Bronchial epithelial cell (primary cell): Measurements from ENCODE around the gene ARFGEF3. TPM values are rescaled to one million over a fixed set of nuclear protein-coding genes. Genes with fewer than 3 reads are reported as not detected.

ENCODE experiments used
- DNase-seq: peaks from one replicate; pipeline ENCODE4 v3.0.0-alpha.2; 2010; ENCODE audit warnings: low read depth
- FAIRE-seq: peaks from 2 replicates; lab custom pipeline; 2011; peaks lifted over from hg19 to GRCh38; lab: Jason Lieb, UNC
- H3K27me3 ChIP-seq: 2 replicates; pipeline ENCODE4 v1.5.1; 2011; ENCODE audit warnings: low read length; ENCODE audit not compliant: control insufficient read depth, insufficient read depth
- H3K36me3 ChIP-seq: 2 replicates; pipeline ENCODE4 v1.5.1; 2011; ENCODE audit warnings: low read length; ENCODE audit not compliant: control insufficient read depth, insufficient read depth
- H3K4me3 ChIP-seq: 2 replicates; pipeline ENCODE4 v1.5.1; 2011; ENCODE audit warnings: mild to moderate bottlenecking, low read depth, low read length, control low read depth
- CTCF ChIP-seq: IDR thresholded peaks from 2 replicates; pipeline ENCODE4 v1.5.1; 2011; ENCODE audit warnings: mild to moderate bottlenecking, moderate library complexity, low read length, control low read depth, inconsistent platforms; ENCODE audit not compliant: insufficient read depth, severe bottlenecking
- total RNA-seq: library from RNA; depleted of rRNA; stranded (reverse); fragments of >200 nt; gene quantifications from 2 replicates; pipeline ENCODE4 v1.2.1, GENCODE V29; 2014

The ARFGEF3 gene
- total RNA-seq, 1 donor from 2014 or later = 10.3 TPM

GRCh38 chr6:138258197-138258596, 96.5 kb downstream of the ARFGEF3 start:
- no peak for TF ChIP-seq CTCF
- FAIRE-seq (no peak), DNase-seq (no peak)
- H3K4me3 ChIP-seq = no peak overlapping the region
- H3K36me3 ChIP-seq = no peaks in the 10 kb centered on the region
- H3K27me3 ChIP-seq = no peaks in the 10 kb centered on the region

- H3K4me3 ChIP-seq = no peak overlapping the region
- no peaks in the 10 kb centered on the region for H3K27me3 ChIP-seq
- no peak for TF ChIP-seq CTCF
- DNase-seq (no peak), FAIRE-seq (peak; percentile 23)
- H3K36me3 ChIP-seq = no peaks in the 10 kb centered on the region
Measured at GRCh38 chr6:138258991-138259390, 97.3 kb downstream of the ARFGEF3 start.

DNA sequence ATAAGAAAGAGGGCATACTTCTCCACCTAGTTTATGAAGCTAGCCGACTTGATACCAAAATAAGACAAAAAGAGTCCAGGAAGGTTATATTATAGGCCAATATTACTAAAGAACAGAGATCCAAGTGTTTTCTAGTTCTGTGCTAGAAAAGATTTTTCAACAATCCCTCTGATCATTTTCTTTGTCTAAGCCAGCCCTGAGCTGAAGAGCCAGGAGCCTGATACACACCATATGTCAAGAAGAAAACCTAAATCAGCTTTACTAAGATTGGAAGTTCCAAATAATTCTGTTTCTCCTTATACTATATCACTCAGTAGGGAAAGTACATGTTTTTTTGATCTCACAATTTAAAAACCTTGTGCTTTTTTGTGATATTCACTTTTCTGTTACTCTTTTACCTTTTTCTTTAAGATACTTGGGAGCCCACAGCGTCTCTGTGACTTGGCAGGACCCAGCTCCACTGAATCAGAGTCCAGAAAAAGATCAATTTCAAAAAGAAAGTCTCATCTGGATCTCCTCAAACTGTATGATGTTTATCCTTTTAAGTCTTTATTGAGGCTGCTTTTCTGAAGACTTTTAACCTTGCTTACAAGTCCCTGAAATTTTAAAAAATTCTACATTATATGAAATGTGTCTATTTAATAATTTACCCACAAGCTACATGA, 99.5 kb downstream of the ARFGEF3 start:
- TF ChIP-seq CTCF = no peak
- Histone ChIP-seq H3K27me3 (no peaks in the 10 kb centered on the region), H3K4me3 (no peak overlapping the region), H3K36me3 (no peaks in the 10 kb centered on the region)
- FAIRE-seq (no peak), DNase-seq (no peak)

- no peak for FAIRE-seq
- no peak for TF ChIP-seq CTCF
- Histone ChIP-seq H3K4me3 (no peak overlapping the region), H3K36me3 (no peaks in the 10 kb centered on the region), H3K27me3 (no peaks in the 10 kb centered on the region)
- DNase-seq = no peak
Measured at GRCh38 chr6:138263963-138264362, 102.2 kb downstream of the ARFGEF3 start.

DNA sequence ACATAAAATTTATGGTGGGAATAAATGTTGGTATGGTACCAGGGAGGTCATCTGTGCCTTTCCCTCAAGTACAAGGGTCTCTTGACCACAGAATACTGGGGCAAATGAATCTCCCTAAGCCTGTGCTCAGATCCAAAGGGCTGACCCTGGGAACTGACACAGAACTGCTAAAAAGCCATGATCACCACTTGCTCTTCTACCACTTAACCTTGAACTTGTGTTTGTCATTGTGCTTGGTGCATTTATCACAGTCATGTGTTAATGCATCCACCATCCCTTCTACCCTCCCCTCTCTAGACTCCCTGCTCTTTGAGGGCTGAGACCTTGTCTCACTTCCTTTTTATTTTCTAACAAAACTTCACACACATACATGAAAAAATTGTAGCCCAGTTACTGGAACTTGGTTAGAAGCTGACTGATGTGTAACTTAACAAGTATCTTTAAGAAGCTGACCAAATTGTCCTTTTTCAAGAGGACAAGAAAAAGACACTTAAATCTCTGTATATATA, 102.7 kb downstream of the ARFGEF3 start:
- DNase-seq = no peak
- Histone ChIP-seq H3K4me3 (no peak overlapping the region), H3K27me3 (no peaks in the 10 kb centered on the region), H3K36me3 (no peaks in the 10 kb centered on the region)
- no peak for TF ChIP-seq CTCF
- FAIRE-seq = no peak

- no peak for DNase-seq
- TF ChIP-seq CTCF = no peak
- Histone ChIP-seq H3K4me3 (no peak overlapping the region), H3K36me3 (no peaks in the 10 kb centered on the region), H3K27me3 (no peaks in the 10 kb centered on the region)
- no peak for FAIRE-seq
Measured at GRCh38 chr6:138266095-138266494, 104.4 kb downstream of the ARFGEF3 start.
